Tibial nerve (tissue), 4 donors: ENCODE measurements around the gene XKR8. TPM values are rescaled to one million over a fixed set of nuclear protein-coding genes. Genes with fewer than 3 reads are reported as not detected.
A peak's percentile ranks its signal among the peaks of the same experiment; 100 is the strongest.

Source experiments
- DNase-seq, 2 donors: peaks; one replicate each; pipeline ENCODE4 v3.0.0-alpha.2; 2019; ENCODE audit warnings: low spot score in 2 of 2
- H3K27ac ChIP-seq, 4 donors: fragments of 200-600 bp; sonication (generic) in 3 of 4; one replicate each; pipeline ENCODE4 v1.5.1; 2017 to 2019; ENCODE audit warnings: mild to moderate bottlenecking in 1 of 4
- H3K27me3 ChIP-seq, 2 donors: fragments of 200-600 bp; sonication (generic) in 1 of 2; one replicate each; pipeline versions ENCODE4 v1.5.1 to v1.6.0; 2017 to 2019
- H3K36me3 ChIP-seq, 3 donors: fragments of 200-600 bp; sonication (generic); one replicate each; pipeline ENCODE4 v1.5.1; 2018 to 2019
- H3K4me1 ChIP-seq, 4 donors: fragments of 200-600 bp; sonication (generic) in 3 of 4; one replicate each; pipeline ENCODE4 v1.5.1; 2017 to 2019
- H3K4me3 ChIP-seq, 4 donors: fragments of 200-600 bp; sonication (generic) in 3 of 4; one replicate each; pipeline ENCODE4 v1.5.1; 2017 to 2019; ENCODE audit warnings: mild to moderate bottlenecking in 1 of 4, moderate library complexity in 1 of 4
- H3K9me3 ChIP-seq, 4 donors: fragments of 200-600 bp; sonication (generic) in 3 of 4; one replicate each; pipeline ENCODE4 v1.5.1; 2017 to 2019
- EP300 ChIP-seq, 2 donors: sonication (generic); formaldehyde crosslinking; IDR thresholded peaks; one replicate each; pipeline ENCODE4 v1.6.1; 2017; ENCODE audit warnings: antibody characterized with exemption in 2 of 2, mild to moderate bottlenecking in 1 of 2
- POLR2A ChIP-seq, 2 donors: fragments of 450-650 bp; IDR thresholded peaks; one replicate each; pipeline ENCODE4 v1.6.1; 2017; ENCODE audit warnings: antibody characterized with exemption in 2 of 2, mild to moderate bottlenecking in 2 of 2, moderate library complexity in 2 of 2
- WGBS, 2 donors: methylation state at CpG; one replicate each; pipeline ENCODE4 v1.1.5; 2018; 5-methylcytosine and 5-hydroxymethylcytosine counted together
- total RNA-seq, 4 donors: library from RNA; depleted of rRNA; stranded (reverse); fragments of >200 nt; gene quantifications; one replicate each; pipeline ENCODE4 v1.1.0, GENCODE V29; 2016
- TF ChIP-seq, protein P1 (sequence below), 5 experiments: fragments of 200-600 bp in 3 of 5; fragments of 450-650 bp in 2 of 5; sonication (generic) in 3 of 5; IDR thresholded peaks; one replicate each; pipeline ENCODE4 v1.5.1; 2016 to 2019; ENCODE audit warnings: antibody characterized with exemption in 5 of 5, mild to moderate bottlenecking in 3 of 5, moderate library complexity in 2 of 5

XKR8 gene
- total RNA-seq, 4 donors from 2014 or later: 5.1 to 7.5 (median 7.3) TPM

DNA sequence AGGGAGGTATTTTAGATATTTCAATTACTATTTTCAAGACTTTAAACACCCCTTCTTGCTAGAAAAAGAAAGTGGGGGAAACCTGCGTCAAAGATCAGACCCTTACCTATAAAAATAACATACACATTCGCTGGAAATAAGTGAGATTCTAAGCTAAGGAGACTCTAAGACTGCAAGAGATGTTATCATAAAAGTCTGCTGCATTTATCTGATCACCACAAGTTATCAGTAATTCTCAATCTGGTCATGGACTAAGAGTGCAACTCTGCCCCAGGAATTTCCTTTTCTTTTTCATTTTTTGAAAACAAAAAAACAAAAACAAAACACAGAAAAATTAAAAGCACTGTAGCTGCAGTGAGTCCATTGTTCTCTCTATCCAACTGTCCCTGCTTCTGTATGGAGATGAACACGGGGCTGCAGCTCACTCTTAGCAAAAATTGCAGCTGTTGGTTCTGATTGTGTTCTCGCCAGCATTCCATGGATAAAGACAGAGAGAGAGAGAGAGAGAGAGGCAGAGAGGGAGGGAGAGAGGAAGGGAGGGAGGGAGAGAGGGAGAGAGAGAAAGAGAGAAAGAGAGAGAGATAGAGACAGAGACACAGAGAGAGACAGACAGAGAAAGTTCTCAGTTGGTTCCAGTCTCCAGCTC is 14.1 kb downstream of the XKR8 start:
- Histone ChIP-seq H3K36me3 (peaks cover 0 to 59% (median 3%) of the 10 kb centered on the region in 3 donors), H3K27me3 (no peaks in the 10 kb centered on the region), H3K27ac (no peak overlapping the region), H3K4me1 (peaks cover 0 to 15% (median 3%) of the 10 kb centered on the region in 4 donors), H3K9me3 (no peaks in the 10 kb centered on the region), H3K4me3 (no peak overlapping the region)
- 79 to 84% methylated on average over 4 of the region's 4 CpGs for WGBS, 2 donors
- no peak for DNase-seq
- TF ChIP-seq POLR2A (IDR thresholded peaks at IDR 0.05) (no peak), EP300 (IDR thresholded peaks at IDR 0.05) (no peak)
- TF ChIP-seq, protein P1, sequence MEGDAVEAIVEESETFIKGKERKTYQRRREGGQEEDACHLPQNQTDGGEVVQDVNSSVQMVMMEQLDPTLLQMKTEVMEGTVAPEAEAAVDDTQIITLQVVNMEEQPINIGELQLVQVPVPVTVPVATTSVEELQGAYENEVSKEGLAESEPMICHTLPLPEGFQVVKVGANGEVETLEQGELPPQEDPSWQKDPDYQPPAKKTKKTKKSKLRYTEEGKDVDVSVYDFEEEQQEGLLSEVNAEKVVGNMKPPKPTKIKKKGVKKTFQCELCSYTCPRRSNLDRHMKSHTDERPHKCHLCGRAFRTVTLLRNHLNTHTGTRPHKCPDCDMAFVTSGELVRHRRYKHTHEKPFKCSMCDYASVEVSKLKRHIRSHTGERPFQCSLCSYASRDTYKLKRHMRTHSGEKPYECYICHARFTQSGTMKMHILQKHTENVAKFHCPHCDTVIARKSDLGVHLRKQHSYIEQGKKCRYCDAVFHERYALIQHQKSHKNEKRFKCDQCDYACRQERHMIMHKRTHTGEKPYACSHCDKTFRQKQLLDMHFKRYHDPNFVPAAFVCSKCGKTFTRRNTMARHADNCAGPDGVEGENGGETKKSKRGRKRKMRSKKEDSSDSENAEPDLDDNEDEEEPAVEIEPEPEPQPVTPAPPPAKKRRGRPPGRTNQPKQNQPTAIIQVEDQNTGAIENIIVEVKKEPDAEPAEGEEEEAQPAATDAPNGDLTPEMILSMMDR (IDR thresholded peaks at IDR 0.05): no peak

DNA sequence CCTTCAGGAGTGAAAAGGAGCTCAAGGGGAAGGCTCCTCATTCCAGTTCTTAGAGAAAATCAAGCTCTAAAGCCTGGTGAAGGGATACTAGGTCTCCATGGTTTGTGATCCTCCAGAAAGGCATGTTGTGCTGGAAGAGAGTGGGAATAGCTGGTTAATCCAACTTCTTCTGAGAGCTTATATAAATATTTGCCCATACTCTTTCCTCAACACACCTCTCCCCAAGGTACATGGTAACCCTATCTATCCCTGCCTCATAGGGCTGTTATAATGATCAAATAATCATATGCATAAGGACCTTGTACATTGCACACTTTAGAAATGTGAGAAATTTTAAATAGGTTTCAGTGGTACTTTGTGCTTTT is 14.6 kb downstream of the XKR8 start:
- Histone ChIP-seq H3K27me3 (no peaks in the 10 kb centered on the region), H3K4me1 (peaks cover 0 to 17% (median 5%) of the 10 kb centered on the region in 4 donors), H3K36me3 (peaks cover 0 to 56% (median 3%) of the 10 kb centered on the region in 3 donors), H3K27ac (no peak overlapping the region), H3K4me3 (no peak overlapping the region), H3K9me3 (no peaks in the 10 kb centered on the region)
- TF ChIP-seq, protein P1 (IDR thresholded peaks at IDR 0.05): no peak
- TF ChIP-seq EP300 (IDR thresholded peaks at IDR 0.05): no peak
- TF ChIP-seq POLR2A (IDR thresholded peaks at IDR 0.05): no peak
- no peak for DNase-seq

DNA sequence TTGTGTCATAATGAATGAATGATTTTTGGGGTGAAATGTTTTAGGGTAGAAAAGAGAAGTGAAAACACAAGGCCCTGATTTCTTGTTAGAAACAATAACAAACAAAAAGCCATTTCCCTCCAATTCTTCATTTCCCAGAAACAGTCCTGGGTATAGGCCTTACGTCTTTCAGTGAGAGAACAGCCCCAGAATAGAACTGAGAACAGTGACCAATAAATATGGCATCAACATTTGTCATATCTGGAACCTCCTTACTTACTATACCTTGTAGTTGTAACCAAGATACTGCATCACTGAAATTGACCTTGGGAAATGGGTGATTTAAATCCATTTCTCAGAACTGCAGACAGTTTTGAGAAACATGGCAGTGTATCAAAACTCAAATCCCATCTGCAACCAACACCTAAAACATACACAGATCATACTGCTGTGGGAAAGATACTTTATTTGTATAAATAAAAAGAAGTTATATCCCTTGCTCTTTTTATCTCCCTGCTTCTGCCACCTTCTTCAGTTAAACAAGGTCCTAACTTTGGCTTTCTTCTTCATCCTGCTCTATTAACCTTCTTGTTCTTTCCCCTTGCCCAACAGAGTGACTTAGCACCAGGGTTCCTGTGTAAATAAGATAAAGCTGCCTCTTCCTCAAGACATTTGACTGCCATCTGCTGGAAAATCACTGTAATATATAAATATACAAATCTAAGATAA is 19.5 kb downstream of the XKR8 start:
- Histone ChIP-seq H3K36me3 (peaks cover 0 to 43% (median 3%) of the 10 kb centered on the region in 3 donors), H3K4me3 (no peak overlapping the region), H3K4me1 (peaks cover 0 to 5% (median 2%) of the 10 kb centered on the region in 4 donors), H3K27me3 (no peaks in the 10 kb centered on the region), H3K27ac (peak overlapping the region in 1 of 4 donors; percentile 53), H3K9me3 (no peaks in the 10 kb centered on the region)
- peak in 1 of 2 donors; percentile 27 for DNase-seq
- 69 to 76% methylated on average over 1 of the region's 1 CpG for WGBS, 2 donors
- TF ChIP-seq, protein P1 (IDR thresholded peaks at IDR 0.05): peak; percentile 31 to 66 (median 42)
- no peak for TF ChIP-seq POLR2A (IDR thresholded peaks at IDR 0.05)
- no peak for TF ChIP-seq EP300 (IDR thresholded peaks at IDR 0.05)

DNA sequence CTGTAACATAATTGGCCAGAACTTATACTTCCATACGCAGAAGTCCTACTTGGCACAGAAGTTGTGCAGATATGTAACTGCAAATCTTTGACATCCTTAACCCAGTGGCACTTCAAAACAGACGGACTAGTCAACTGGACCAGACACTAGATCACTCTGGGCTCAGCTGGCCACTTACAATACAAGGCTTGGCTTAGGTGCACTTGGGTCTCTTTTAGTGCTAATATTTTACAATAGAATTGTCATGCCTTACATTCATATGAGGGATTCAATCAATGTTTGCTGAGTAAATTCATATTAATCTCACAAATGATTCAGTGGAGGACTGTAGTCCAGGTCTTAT is 20.1 kb downstream of the XKR8 start:
- no peak for TF ChIP-seq EP300 (IDR thresholded peaks at IDR 0.05)
- TF ChIP-seq, protein P1 (IDR thresholded peaks at IDR 0.05): peak in 1 of 5 experiments; percentile 8
- WGBS, 2 donors: 28 to 31% methylated on average over 2 of the region's 2 CpGs
- Histone ChIP-seq H3K9me3 (no peaks in the 10 kb centered on the region), H3K36me3 (peaks cover 0 to 38% (median 3%) of the 10 kb centered on the region in 3 donors), H3K4me1 (peaks cover 0 to 5% (median 2%) of the 10 kb centered on the region in 4 donors), H3K4me3 (no peak overlapping the region), H3K27me3 (no peaks in the 10 kb centered on the region), H3K27ac (no peak overlapping the region)
- no peak for DNase-seq

DNA sequence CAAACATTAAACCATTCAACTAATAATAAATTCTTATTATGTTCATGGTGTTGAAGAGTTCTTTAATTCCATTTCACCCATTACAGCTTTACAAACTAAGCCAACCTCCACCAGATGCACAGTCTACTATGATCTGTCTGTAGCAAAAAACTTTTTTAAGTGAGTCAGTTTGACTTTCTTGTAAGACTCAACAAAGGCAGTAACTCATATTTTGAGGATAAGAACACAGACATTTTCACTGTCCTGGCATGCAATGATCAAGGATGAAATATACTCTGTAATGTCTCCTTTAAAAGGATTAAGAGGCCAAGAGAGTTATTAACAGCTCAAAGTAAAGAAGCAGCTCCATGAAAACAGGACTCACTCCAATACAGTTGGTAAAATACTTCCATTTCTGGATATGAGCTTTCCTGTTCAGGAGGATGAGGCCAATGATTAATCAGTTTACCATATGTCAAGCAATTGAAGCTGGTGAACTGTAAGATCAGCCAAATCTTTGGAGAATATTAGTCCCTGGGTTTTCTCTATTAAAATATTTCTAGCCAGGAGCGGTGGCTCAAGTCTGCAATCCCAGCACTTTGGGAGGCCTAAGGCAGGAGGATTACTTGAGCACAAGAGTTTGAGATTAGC is 20.6 kb downstream of the XKR8 start:
- TF ChIP-seq POLR2A (IDR thresholded peaks at IDR 0.05) (no peak), EP300 (IDR thresholded peaks at IDR 0.05) (no peak)
- TF ChIP-seq, protein P1 (IDR thresholded peaks at IDR 0.05): no peak
- Histone ChIP-seq H3K9me3 (no peaks in the 10 kb centered on the region), H3K4me3 (no peak overlapping the region), H3K27me3 (no peaks in the 10 kb centered on the region), H3K4me1 (peaks cover 0 to 5% (median 2%) of the 10 kb centered on the region in 4 donors), H3K36me3 (peaks cover 0 to 39% (median 3%) of the 10 kb centered on the region in 3 donors), H3K27ac (no peak overlapping the region)
- DNase-seq: no peak
- 78 to 85% methylated on average over 1 of the region's 1 CpG for WGBS, 2 donors
